HG03064 (cell line): Measurements from ENCODE around the gene SLC7A14.

Experiments used
- ATAC-seq: cut with Tn5 transposase; IDR thresholded peaks from one replicate; pipeline ENCODE4 v1.9.1; 2021; ENCODE audit warnings: low read depth; ENCODE audit not compliant: unreplicated experiment

SLC7A14 gene

GRCh38 chr3:170437176-170437575, 148.7 kb downstream of the SLC7A14 start:
- no peak for ATAC-seq

- ATAC-seq = no peak
These were observed 149.2 kb downstream of the SLC7A14 start for GRCh38 chr3:170436697-170437096.

GRCh38 chr3:170432416-170432815, 153.5 kb downstream of the SLC7A14 start:
- ATAC-seq = no peak

GRCh38 chr3:170431054-170431453, 154.8 kb downstream of the SLC7A14 start:
- no peak for ATAC-seq

- ATAC-seq = no peak
These were observed 156.8 kb downstream of the SLC7A14 start for GRCh38 chr3:170429050-170429449.

- ATAC-seq = no peak
These were observed 157.8 kb downstream of the SLC7A14 start for GRCh38 chr3:170428095-170428494.

- ATAC-seq = no peak
These were observed 159.6 kb downstream of the SLC7A14 start for GRCh38 chr3:170426240-170426797.

GRCh38 chr3:170425491-170426239, 160.2 kb downstream of the SLC7A14 start:
- no peak for ATAC-seq

GRCh38 chr3:170424879-170425278, 161.0 kb downstream of the SLC7A14 start:
- no peak for ATAC-seq

- no peak for ATAC-seq
These were observed 162.8 kb downstream of the SLC7A14 start for GRCh38 chr3:170423001-170423615.

GRCh38 chr3:170421758-170422157, 164.1 kb downstream of the SLC7A14 start:
- ATAC-seq = no peak

- ATAC-seq = no peak
These were observed 164.7 kb downstream of the SLC7A14 start for GRCh38 chr3:170421111-170421641.

GRCh38 chr3:170420307-170420821, 165.5 kb downstream of the SLC7A14 start:
- no peak for ATAC-seq

- ATAC-seq = no peak
These were observed 166.3 kb downstream of the SLC7A14 start for GRCh38 chr3:170419557-170420087.

GRCh38 chr3:170418422-170419398, 167.2 kb downstream of the SLC7A14 start, which contains the start of gene CLDN11:
Gene CLDN11 (plus strand): TSS chr3:170418868. CDS start chr3:170419067, 199 bp downstream.
- no peak for ATAC-seq

- ATAC-seq = no peak
These were observed 168.8 kb downstream of the SLC7A14 start for GRCh38 chr3:170417090-170417489.

GRCh38 chr3:170414202-170414663, 171.6 kb downstream of the SLC7A14 start:
- no peak for ATAC-seq

- ATAC-seq = no peak
These were observed 172.6 kb downstream of the SLC7A14 start for GRCh38 chr3:170413291-170413690.

GRCh38 chr3:170410428-170411029, 175.3 kb downstream of the SLC7A14 start:
- ATAC-seq = no peak
